Neural crest cell (in vitro differentiated cells): ENCODE measurements around the gene CTNS. TPM values are rescaled to one million over a fixed set of nuclear protein-coding genes. Genes with fewer than 3 reads are reported as not detected.

Experiments
- DNase-seq: peaks from one replicate; pipeline ENCODE4 v3.0.0; 2021; ENCODE audit warnings: low read depth, mixed read lengths, low spot score
- H3K27ac Mint-ChIP-seq: one replicate; pipeline ENCODE4 v1.8.0; 2021; ENCODE audit warnings: mild to moderate bottlenecking, mixed read lengths; ENCODE audit not compliant: unreplicated experiment
- H3K27me3 Mint-ChIP-seq: 2 replicates; pipeline ENCODE4 v1.8.0; 2021; ENCODE audit warnings: low read depth, mild to moderate bottlenecking, mixed read lengths
- H3K36me3 Mint-ChIP-seq: 2 replicates; pipeline ENCODE4 v1.8.0; 2021; ENCODE audit warnings: low read depth, mild to moderate bottlenecking, mixed read lengths
- H3K4me1 Mint-ChIP-seq: 2 replicates; pipeline ENCODE4 v1.8.0; 2021; ENCODE audit warnings: mixed read lengths
- H3K4me3 Mint-ChIP-seq: one replicate; pipeline ENCODE4 v1.8.0; 2021; ENCODE audit warnings: mild to moderate bottlenecking, mixed read lengths
- H3K9me3 Mint-ChIP-seq: 2 replicates; pipeline ENCODE4 v1.8.0; 2021; ENCODE audit warnings: mixed read lengths
- total RNA-seq: library from RNA; stranded (reverse); gene quantifications from 2 replicates; pipeline ENCODE4 v1.2.1, GENCODE V29; 2021
- TF ChIP-seq, protein P1 (sequence below): fragments of 200-600 bp; sonication (generic); conservative IDR thresholded peaks from 2 replicates; pipeline ENCODE4 v1.5.0; 2021; ENCODE audit warnings: antibody characterized with exemption, mild to moderate bottlenecking

CTNS gene
- total RNA-seq, 1 donor from 2014 or later: 17.4 TPM

DNA sequence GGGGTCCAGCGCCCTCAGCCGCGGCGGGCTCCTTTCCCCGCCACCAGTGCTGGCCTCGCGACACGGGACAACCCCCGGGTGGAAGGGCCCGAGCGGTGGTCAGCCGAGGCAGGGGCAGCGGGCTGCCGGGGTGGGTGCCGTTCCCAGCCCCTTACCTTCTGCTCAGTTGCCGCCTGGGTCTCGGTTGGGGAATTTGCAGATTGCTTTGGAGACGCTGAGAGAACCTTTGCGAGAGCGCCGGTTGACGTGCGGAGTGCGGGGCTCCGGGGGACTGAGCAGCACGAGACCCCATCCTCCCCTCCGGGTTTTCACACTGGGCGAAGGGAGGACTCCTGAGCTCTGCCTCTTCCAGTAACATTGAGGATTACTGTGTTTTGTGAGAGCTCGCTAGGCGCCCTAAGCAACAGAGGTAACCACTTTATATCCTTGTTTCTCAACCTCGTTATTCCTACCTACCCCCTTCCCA lies 381 bp downstream of the CTNS start:
- Mint-ChIP-seq H3K36me3 (peaks cover 2% of the 10 kb centered on the region), H3K27me3 (no peaks in the 10 kb centered on the region), H3K27ac (no peak overlapping the region), H3K4me3 (peak overlapping the region; percentile 89), H3K9me3 (no peaks in the 10 kb centered on the region), H3K4me1 (peaks cover 33% of the 10 kb centered on the region)
- TF ChIP-seq, protein P1, sequence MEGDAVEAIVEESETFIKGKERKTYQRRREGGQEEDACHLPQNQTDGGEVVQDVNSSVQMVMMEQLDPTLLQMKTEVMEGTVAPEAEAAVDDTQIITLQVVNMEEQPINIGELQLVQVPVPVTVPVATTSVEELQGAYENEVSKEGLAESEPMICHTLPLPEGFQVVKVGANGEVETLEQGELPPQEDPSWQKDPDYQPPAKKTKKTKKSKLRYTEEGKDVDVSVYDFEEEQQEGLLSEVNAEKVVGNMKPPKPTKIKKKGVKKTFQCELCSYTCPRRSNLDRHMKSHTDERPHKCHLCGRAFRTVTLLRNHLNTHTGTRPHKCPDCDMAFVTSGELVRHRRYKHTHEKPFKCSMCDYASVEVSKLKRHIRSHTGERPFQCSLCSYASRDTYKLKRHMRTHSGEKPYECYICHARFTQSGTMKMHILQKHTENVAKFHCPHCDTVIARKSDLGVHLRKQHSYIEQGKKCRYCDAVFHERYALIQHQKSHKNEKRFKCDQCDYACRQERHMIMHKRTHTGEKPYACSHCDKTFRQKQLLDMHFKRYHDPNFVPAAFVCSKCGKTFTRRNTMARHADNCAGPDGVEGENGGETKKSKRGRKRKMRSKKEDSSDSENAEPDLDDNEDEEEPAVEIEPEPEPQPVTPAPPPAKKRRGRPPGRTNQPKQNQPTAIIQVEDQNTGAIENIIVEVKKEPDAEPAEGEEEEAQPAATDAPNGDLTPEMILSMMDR: no peak
- DNase-seq: no peak

DNA sequence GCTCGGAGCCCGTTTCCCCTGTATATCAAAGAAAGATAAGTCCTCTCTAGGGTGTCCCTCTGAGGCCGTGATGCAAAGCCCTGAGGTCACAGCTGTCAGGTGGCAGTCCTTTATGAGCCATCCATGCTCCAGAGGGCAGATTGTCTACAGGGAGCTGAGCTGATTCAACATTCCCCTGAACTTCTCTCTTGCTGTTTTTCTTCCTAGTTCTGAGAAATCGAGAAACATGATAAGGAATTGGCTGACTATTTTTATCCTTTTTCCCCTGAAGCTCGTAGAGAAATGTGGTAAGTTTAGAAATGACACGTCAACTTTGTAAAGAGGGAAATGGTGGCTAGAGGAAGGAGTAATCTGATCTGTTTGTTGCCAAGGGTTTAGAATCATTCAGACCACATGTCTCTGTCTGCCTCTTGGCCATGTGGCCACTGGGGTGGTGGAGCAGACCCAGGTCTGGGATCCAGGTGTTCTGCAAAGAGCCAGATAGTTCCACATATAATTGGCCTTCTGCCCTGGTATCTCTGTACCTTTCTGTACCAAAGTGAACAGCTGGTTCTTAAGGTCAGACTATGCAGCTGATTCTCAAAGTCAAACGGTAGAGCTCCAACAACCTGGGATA lies 3.5 kb downstream of the CTNS start:
- TF ChIP-seq, protein P1: no peak
- H3K27me3 Mint-ChIP-seq: no peaks in the 10 kb centered on the region
- no peaks in the 10 kb centered on the region for H3K36me3 Mint-ChIP-seq
- H3K4me3 Mint-ChIP-seq: peak overlapping the region; percentile 79
- no peak for DNase-seq
- H3K9me3 Mint-ChIP-seq: no peaks in the 10 kb centered on the region
- no peak overlapping the region for H3K27ac Mint-ChIP-seq
- H3K4me1 Mint-ChIP-seq: peaks cover 18% of the 10 kb centered on the region

DNA sequence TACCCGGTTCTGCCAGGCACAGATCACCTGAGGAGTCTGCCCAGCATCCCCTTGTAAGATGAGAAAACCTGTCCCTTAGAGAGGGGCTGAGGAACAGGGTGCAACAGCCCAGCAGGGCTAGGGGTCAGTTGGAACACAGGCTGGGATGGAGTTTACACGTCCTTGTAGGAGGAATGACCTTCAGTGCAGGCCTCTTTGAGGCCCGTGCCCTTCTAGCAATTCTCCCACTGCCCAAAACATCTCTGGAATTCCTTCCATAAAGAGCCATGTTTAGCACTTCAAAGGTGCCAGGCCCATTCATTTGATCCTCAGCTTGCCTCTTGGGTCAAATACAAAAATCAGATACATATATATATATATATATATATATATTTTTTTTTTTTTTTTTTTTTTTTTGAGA lies 4.5 kb downstream of the CTNS start:
- Mint-ChIP-seq H3K4me3 (no peak overlapping the region), H3K9me3 (no peaks in the 10 kb centered on the region), H3K27ac (no peak overlapping the region)

DNA sequence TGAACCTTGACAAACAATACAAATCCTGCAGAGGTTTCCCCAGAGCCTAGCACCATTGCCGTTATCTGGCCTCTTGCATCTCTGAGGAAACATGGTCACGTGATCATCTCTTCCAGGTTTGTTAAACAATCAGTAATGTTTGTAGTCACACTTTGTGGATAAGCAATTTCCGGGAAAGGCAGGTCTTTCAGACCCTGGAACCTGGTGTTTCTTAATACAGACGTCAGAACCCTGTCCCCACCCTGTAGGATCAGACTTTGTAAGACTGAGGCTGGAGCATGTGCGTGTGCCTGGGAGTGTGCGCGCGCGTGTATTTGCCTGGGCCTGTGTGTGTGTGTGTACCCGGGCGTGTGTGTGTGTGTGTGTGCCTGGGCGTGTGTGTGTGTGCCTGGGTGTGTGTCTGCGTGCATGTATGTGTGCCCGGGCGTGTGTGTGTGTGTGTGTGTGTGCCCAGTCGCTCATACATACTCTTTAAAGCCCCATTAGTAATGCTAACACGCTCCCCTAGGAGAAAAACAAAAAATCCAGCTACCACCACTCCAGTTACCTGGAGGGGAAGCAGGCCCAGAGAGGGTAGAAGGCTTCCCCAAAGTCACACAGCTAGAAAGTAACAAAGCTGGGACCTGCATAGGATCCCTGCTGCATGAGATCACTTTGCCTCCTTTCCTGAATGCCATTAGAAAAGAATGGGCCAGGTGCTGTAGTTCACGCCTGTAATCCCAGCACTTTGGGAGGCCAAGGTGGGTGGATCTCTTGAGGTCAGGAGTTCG lies 5.3 kb downstream of the CTNS start:
- Mint-ChIP-seq H3K4me1 (peaks cover 18% of the 10 kb centered on the region), H3K9me3 (no peaks in the 10 kb centered on the region), H3K36me3 (no peaks in the 10 kb centered on the region), H3K4me3 (no peak overlapping the region), H3K27me3 (no peaks in the 10 kb centered on the region), H3K27ac (no peak overlapping the region)
- TF ChIP-seq, protein P1: no peak
- no peak for DNase-seq

More for the DNA sequence above, 4.5 kb downstream of the CTNS start:
- TF ChIP-seq, protein P1: no peak
- no peaks in the 10 kb centered on the region for H3K36me3 Mint-ChIP-seq
- H3K4me1 Mint-ChIP-seq: peaks cover 18% of the 10 kb centered on the region
- DNase-seq: no peak
- no peaks in the 10 kb centered on the region for H3K27me3 Mint-ChIP-seq

DNA sequence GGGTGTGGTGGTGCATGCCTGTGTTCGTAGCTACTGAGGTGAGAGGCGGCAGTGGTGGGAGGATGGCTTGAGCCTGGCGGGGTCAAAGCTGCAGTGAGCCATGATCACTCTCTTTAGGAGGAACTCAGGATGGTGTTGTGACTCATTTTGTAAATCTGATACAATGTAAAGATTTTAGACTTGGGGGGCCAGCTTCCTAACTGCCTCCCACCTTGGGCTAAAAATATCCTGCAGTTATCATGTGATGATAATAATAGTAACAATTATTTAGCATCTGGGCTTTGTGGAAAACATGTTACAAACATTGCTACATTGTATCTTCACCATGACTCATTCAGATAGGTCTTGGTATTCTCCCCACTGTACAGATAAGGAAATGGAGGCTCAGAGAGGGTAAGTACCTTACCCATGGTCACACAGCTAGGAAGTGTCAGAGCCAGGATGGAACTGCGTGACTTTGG lies 7.4 kb downstream of the CTNS start:
- TF ChIP-seq, protein P1: no peak
- Mint-ChIP-seq H3K27me3 (no peaks in the 10 kb centered on the region), H3K9me3 (no peaks in the 10 kb centered on the region), H3K4me3 (no peak overlapping the region), H3K4me1 (peaks cover 17% of the 10 kb centered on the region), H3K36me3 (no peaks in the 10 kb centered on the region), H3K27ac (no peak overlapping the region)
- DNase-seq: no peak
